Fibroblast of lung (primary cell): ENCODE data around the gene TMEM63C.

Source experiments
- CTCF ChIP-seq, 2 donors: IDR thresholded peaks in 1 of 2; conservative IDR thresholded peaks in 1 of 2; 1 replicate in 1 of 2; 2 replicates in 1 of 2; pipeline ENCODE4 v1.5.1; 2011 to 2012; ENCODE audit warnings: low read length in 2 of 2, control low read depth in 1 of 2, inconsistent platforms in 1 of 2, low read depth in 1 of 2, mild to moderate bottlenecking in 1 of 2
- EZH2 ChIP-seq: IDR thresholded peaks from 2 replicates; pipeline ENCODE4 v1.5.1; 2012; ENCODE audit warnings: low read length, control low read depth, mild to moderate bottlenecking; ENCODE audit errors: missing control alignments

- TF ChIP-seq EZH2: no peak
- TF ChIP-seq CTCF (conservative IDR thresholded peaks at IDR 0.05 in 1 of 2, IDR thresholded peaks at IDR 0.05 in 1 of 2; ENCODE audit: low read depth in 1 of 2, low read length in 2 of 2): no peak
These were observed 90.7 kb downstream of the TMEM63C start for GRCh38 chr14:77272261-77272660.
